Raji (cell line): ENCODE results near the gene DDC.

Experiments
- POLR2A ChIP-seq: IDR thresholded peaks from 2 replicates; pipeline ENCODE4 v1.6.1; 2011; ENCODE audit warnings: low read depth, low read length, control low read depth; ENCODE audit not compliant: insufficient read depth

DDC gene

DNA sequence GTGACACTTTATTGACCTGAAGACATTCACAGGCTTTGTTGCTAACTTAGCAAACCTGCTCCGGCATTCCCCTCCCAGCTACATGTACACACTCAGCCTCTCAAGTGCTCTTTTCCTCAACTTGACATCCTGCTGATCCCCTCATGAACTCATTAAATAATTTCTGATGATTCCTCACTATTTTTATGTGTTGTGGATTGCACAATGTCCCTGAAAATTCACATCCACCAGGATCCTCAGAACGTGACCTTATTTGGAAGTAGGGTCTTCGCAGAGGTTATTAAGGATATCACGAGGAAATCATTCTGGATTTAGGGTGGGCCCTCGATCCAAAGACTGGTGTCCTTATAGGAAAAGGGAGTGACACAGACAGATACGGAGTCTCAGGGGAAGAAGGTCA is 142.3 kb downstream of the DDC start:
- TF ChIP-seq POLR2A = no peak

DNA sequence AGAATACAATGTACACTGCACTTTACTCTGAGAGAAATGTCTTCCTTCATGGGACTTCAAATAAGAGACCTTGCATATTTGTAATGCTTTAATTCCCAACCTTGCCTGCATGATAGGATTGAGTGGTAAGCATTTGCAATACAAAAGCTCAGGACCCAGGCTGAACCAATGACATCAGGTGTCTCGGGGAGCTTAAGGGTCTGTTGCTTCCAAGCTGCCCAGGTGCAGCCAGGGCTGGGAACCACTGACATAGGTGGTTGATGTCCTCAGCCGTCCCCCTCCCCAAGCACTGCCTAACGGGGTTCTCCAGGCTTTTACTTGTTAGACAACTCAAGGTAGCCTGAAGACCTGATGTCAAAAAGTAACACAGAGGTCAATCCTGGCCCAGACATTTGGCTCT is 144.2 kb downstream of the DDC start:
- no peak for TF ChIP-seq POLR2A

DNA sequence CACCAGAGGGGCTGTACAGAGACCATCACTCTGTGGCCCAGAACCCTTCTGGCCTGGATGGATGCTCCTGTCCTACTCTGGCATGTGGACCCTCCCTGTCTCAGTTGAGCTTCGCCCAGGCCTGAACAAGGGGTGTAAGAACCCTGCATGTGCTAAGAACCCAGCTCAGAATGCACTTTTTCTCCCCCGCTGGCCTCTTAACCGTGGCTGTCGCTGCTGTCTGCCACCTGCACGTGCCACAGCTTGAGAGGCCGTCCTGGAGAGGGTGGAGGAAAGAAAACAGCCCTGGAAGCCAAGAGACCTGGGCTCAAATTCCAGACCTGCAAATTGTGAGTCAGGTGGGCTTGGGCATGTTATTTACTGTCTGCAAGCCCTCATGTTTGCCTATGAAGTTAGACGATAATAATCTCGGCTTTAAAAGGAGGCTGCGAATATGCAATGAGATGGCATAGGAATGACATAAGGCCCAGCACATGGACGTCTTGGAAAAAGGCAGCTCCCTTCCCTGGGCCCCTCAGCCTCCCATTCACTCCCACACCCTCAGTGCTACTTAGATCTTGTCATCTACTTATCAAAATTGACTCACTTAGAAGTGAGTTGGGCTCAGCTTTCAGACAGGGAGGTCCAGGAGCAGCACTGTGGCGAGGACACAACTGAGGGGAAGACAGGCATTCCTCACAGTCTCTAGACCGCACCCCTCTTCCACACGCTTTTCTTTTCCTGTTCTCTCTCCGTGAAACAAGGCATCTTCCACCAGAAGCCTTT is 146.5 kb downstream of the DDC start:
- no peak for TF ChIP-seq POLR2A

DNA sequence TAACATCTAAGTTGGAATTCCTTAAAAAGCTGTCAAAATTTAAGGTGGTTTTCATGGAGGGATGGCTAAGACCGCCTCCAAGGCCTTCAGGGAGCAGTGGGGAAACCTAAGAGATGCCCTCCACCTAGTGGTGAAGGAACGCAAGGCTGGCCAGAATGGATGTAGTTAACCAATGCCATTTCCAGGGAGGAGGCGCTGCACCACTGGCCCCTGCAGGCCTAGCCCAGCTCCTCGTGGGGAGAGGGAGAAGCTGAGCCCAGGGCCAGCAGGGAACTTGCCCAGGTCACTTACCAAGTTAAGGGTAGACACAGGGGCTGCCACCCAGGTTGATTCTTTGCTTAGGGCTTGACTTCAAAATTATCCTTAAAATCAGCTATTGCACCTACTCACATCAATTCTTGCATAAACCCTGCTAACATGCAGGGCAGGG is 147.1 kb downstream of the DDC start:
- TF ChIP-seq POLR2A = no peak

DNA sequence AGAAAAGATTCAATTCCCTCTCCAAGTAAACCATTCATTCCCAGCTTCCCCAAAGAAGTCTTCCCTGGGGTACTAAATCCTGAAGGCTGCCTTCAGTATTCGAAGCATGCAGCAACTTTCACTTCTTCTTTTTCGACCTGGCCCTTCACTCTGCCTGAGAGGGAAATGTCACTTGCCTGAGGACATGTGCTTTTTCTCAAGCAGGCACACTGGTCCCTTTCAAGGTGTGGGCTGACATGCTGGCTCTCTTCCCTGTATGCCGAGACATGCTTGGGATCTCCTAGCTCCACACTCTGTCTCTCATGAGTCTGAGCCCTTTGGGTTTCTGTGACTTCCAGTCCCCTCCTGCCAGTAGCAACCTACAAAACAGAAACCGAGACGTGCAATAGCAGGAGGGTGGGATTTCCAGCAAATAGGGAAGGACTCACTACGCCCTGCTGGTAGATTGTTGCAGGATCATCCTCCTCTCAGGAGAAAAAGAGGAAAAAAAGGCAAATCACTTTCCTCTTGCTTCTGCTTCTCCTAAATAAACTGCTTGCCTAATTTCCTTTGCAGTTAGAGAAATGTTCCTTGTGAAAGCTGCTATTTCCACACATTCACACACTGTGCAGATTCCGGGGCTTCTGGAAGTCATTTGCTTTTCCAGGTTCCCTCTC is 148.6 kb downstream of the DDC start:
- no peak for TF ChIP-seq POLR2A

DNA sequence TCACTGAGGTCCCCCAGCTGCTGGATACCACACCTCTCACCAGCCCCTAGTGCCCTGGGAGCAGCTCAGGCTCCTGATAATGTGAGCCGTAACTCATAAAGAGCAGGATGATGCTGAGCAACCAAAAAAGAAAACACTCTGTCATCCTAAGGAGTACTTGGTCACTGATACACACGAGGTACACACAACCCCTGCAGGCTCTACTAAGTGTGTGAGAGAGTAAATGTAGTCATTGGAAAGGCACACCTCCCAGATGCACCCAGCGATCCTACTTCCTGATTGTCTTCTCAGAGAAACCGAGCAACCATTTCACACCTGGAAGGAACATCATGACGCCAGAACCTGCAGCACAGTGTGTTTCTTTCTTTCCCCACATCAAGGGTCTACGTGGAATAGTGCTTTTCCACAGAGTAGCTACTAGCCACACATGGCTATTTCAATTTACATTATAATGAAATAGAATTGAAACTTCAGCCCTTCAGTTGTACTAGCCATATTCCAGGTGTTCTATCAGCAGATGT is 149.3 kb downstream of the DDC start:
- no peak for TF ChIP-seq POLR2A

DNA sequence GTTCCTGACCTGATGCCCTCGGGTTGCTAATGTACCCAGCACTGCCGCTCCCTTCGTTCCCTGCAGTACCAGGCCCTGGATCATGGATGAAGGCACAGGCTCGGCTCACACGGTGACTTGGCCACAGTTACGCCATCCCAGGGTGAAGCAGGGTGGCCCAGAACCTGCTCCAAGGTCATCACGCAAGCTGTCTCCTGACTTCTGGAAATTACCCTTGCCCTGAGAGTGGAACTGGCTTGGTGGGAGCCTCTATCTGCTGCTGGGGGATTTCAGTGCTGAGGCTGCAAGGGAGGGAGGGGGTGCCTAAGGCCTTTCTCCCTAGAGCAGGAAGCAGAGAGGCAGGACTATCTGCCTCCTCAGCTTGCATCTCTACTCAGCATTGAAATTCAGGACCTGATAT is 151.6 kb downstream of the DDC start:
- TF ChIP-seq POLR2A = no peak

DNA sequence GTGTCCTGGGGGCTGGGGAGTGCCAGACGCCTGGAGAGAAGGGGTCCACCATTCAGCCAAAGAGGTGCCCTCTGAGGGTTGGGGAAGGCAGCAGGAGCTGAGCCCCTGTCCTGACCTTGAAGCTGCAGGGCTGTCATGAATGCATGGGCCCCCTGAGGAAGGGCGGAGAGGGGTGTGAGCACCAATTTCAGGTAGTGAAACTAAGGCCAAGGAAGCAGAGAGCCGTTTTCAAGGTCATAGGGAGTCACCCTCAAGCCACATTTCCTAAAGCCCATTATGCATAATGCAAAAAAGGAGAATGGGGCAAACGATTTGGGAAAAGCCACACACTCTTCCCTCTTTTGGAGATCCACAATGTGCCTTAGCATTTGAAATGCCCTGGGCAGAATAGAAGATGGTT is 152.2 kb downstream of the DDC start:
- TF ChIP-seq POLR2A = no peak

DNA sequence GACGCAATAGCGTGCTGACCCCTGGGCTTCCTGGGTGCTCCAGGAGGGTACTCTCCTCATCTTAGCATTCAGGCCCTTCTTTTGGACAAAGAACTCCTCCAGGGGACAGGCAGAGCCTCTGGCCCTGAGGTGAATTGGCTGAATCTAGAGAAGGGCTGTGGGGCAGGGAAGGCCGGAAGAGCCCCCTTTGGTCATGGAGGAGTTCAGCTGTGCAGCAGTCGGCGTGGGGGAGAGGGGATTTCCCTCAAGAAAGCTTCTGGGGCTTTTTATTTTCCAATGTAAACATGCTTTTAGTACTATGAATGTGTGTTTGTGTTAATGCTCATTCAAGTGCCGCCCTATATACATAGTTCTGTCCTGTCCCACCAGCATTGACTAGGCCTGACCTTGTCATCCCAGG is 153.9 kb downstream of the DDC start:
- TF ChIP-seq POLR2A = no peak

DNA sequence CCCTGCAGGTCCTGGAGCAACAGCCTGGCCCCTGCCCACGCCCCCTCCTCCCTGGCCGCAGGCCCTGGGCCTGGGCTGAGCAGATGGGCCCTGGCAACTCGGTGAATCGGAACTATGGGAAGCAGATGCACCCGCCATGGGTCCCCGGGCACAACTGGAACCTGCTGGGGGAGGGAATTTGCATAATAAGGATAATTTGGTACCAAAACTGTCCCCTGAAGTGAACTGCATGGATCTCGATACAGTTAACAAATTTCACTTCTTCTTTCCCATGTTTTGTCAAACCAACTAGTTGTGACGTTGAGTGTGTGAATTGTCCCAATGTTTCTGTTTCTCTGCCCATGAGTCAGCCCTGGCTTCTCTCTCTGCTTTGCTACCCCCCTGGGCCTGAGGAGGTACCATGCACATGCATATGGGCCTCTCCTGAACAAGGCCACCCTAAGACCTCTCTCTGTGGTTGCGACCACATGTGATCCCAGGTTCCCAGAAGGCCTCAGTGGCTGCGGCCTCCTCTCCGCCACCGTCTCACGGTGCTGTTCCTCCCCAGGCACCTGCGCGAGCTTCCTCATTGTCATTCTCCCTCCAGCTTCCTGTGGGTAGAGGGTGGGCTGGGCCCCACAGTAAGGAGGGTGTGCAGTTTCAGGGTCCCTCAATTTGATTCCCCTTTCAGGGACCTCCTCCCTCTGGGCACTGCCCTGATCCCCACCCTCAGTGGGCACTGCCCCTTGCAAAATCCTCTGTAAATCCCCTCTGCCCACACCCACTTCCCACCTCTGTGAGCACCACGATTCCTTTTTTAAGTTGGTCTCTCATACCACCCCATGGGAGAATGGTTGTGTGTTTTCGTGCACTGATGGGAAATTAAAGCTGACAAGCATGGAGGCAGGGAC is 155.1 kb downstream of the DDC start:
- TF ChIP-seq POLR2A = 0 out of 2 replicates have a peak, but pooled peaks have one; percentile 19
